Activated CD4-positive, alpha-beta T cell treated with anti-CD3 and anti-CD28 coated beads, Interleukin-10, Interleukin-2, amounts not matched to agents 100 ng/mL and 50 ng/mL, durations not matched to agents 16 hours and 8 hours (primary cell): ENCODE measurements around the gene MRPS22.

Source experiments
- DNase-seq: peaks from one replicate; pipeline ENCODE4 v3.0.0-alpha.2; 2020

Gene MRPS22

DNA sequence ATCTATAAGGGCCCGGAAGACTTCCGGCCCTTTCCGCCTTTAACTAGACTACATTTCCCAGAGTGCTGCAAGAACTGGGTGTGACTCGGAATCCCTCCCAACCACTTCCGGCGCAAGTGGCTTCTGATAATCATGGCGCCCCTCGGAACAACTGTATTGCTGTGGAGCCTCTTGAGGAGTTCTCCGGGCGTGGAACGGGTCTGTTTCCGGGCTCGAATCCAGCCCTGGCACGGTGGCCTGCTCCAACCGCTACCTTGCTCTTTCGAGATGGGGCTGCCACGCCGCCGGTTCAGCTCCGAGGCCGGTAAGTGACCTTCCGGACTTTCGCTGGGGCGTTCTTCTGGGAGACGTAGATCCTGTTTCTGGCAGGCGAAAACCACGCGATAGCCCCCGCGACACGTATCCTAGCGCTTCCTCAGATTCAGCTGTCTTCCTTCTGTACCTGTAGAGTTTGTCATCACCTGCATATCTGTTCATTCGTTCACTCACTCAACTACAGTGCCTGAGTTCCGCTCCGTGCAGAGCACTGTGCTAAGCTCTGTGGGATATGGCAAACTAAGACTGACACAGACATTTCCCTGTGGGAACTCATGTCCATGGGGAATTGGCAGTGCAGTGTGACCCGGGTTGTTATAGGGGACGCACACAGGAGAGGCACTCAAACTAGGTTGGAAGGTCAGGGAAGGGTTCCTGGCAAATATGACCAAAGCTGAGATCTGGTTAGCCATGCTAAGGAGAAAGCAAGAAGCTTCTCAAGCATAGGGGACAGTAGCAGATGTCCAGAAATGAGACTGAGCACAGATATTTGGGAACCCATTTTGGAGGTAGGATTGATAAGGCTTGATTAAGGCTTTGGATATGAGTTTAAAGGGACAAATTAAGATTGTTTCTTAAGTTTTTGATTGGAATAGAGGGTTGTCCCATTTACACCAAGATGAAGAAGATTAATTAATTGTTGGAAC, at the start of gene MRPS22:
Gene MRPS22 (plus strand): TSS at position 126 of the 962 bp plus-strand sequence. CDS start 7 bp downstream, at position 133.
- peak; percentile 90 for DNase-seq

GRCh38 chr3:139295040-139295439, 48.8 kb upstream of the MRPS22 start:
- DNase-seq: no peak

- no peak for DNase-seq
These were observed 47.6 kb upstream of the MRPS22 start for GRCh38 chr3:139296141-139296718.

DNA sequence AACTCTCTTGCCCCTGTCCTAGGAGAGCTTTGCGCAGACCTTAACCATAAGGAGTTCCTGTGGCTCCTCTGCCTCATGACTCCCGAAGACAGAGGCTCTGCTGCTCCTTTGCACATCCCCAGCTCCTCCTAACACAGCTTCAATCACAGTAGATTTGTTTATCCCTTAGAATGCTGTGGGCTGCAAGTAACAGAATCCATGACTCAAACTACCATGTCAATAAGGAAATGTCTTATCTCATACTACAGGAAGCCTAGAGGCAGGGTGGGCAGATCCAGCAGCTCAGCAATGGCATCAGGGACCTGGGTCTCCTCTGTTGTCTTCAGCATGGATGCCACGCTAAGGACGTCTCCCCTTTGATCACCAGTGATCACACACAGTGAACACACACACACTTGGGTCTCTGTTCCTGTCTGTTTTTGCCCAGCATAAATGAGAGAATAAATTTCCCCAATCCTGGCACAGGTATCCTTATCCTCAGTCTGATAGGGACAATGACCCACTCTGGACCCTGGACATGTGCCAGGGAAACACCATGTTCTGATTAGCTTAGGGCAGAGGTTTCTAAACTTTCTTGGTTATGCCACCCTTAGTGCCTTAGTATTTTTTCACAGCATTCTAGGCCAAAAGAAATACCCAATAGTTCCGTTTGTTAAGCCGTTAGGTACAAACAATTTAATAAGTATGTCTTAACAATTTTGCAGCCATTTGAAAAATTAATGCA, 46.1 kb upstream of the MRPS22 start:
- DNase-seq: no peak

- no peak for DNase-seq
These were observed 44.3 kb upstream of the MRPS22 start for GRCh38 chr3:139299261-139300132.

DNA sequence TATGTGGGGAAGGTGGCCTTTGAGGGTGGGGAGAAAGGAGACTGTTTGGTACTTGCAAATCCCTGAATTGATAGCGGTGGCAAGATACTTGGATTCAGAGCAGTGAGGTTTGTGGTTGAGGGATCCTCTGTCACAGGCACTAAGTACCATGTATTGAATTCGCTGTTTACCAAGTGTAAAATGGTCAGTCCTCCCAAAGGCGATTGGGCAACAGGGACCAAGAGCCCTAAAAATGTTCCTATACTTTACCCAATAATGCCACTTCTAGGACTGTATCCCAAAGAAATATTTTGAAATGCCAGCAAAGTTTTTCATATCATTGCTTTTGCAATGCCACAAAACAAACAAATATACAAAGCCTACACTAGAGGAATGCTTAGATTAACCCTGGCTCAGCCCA, 43.4 kb upstream of the MRPS22 start:
- DNase-seq: no peak

DNA sequence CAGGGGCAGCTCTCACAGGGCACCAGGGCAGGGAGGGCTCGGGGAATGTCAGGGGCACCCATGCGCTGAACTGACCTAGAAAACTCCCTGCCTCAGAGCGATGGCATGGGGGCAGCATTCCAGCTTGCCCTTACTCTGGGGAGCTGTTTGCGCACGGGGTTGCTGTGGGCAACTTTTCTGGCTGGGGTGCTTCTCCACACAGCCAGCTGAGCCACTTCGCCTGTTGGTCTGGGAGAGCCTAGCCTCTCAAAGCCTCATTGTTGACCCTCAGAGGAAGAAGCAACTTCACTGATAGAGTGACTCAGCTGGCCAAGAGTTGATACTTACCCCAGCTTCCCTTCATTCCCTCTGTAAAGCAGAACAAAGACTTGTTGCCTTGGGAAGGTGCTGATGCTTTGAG, 42.6 kb upstream of the MRPS22 start:
- DNase-seq: no peak

GRCh38 chr3:139301654-139302053, 42.2 kb upstream of the MRPS22 start:
- no peak for DNase-seq

GRCh38 chr3:139302084-139302800, 41.6 kb upstream of the MRPS22 start:
- peak; percentile 54 for DNase-seq

GRCh38 chr3:139302801-139303113, 41.1 kb upstream of the MRPS22 start:
- no peak for DNase-seq

DNA sequence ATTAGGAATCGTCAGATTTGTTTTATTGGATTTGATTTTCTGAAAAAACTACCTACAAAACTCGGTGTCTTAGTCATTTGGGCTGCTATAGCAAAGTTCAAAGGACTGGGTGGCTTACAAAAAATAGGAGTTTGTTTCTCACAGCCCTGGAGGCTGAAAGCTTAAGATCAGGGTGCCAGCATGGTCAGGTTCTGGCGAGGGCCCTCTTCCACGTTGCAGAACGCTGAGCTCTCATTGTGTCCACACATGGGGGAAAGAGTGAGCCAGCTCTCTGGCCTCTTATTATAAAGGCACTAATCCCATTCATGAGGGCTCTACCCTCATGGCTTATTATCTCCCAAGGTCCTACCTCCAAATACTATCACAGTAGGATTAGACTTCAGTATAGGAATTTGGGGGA, 40.6 kb upstream of the MRPS22 start:
- no peak for DNase-seq

DNA sequence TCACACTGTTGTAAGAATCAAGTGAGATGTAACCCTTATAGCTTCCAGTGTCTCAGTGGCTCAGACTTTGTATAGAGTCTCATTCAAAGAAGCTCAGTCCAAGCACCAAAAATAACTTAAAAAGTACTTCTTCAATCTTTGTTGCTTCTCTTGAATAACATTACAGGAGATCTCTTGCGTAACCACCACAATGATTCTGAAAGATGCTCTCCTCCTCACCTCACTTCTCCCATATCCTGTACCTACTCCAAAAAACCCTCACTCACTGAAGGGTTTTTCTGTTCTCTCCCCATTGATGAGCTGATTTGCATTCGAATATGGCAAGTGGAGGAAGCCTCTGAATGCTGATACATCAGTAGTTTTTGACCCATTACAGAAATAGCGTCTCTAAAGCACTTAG, 39.4 kb upstream of the MRPS22 start:
- DNase-seq: no peak

DNA sequence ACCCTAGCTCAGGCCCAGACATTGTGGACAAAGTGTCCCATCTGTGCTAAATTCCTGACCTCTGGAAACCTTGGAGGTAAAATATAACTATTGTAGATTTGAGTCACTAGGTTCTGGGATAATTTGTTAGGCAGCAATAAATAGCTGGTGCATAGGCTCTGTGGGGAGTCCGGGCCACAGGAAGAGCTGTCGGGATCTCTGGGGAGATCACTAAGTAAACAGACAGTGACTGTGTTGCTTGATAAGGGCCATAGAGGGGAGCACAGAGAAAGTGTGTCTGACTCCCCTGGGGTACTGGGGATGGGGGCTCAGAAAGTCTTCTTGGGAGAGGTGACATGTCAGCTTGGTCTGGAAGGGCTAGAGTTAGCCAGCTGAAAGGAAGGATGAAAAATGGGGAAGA, 37.7 kb upstream of the MRPS22 start:
- DNase-seq: no peak

GRCh38 chr3:139307072-139307491, 36.7 kb upstream of the MRPS22 start:
- DNase-seq: no peak

GRCh38 chr3:139307601-139308555, 35.9 kb upstream of the MRPS22 start:
- DNase-seq: no peak

DNA sequence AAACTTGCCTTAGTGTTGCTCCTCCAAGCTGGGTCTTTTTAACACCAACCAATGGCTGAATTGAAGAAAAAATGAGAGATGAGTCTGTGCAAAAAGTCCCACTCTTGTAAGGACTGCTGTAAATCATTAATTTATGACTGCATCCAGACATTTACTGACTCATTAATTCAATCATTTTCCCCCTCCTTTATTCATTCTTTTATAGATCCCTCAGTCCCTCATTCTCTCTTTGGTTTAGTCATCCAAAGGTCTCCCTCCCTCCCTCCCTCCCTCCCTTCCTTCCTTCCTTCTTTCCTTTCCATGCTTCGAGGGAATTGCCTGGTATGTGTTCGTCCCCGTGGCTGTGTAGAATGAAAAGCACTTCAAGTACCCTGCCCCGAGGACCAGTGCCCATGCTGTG, 35.3 kb upstream of the MRPS22 start:
- no peak for DNase-seq

GRCh38 chr3:139309061-139309591, 34.7 kb upstream of the MRPS22 start:
- DNase-seq: no peak

- DNase-seq: no peak
These were observed 33.9 kb upstream of the MRPS22 start for GRCh38 chr3:139309880-139310279.

DNA sequence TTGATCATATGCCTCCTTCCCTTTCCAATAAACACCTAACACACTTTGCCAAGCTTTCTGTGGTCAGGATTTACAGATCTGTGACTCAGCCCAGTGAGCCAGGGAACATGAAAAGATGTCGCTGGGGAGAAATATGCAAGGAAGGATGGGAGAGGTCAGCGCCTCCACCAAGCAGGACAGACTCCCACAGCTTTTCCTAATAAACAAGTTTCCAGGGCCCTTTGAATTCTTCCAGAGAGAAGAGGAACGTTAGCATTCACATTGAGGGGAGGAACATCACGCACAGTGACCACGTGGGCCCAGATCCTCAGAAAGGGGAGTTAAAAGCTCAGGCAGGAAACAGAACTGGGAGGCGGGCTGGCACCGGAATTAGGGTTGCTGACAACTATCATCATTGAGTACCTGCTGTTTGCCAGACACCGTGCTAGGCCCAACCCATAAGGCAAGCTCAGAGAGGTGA, 33.3 kb upstream of the MRPS22 start:
- no peak for DNase-seq

GRCh38 chr3:139311557-139311956, 32.3 kb upstream of the MRPS22 start:
- DNase-seq: no peak
